ENCODE data around the gene MTRF1.

DNA sequence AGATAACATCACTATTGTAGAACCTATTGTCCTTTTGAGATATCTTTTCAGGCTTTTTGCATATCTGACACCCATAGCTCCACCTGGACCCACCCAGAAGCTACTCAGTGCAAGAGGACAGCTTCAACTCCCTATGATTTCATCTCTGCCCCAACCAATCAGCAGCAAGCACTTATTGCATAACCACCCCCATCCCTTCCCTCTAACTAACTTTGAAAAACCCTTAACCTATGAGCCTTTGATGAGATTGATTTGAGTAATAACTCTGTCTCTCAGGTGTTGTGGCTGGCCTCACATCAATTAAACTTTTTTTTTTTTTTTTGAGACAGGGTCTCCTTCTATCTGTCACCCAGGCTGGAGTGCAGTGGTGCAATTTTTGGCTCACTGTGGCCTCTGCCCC, 13.4 kb upstream of the MTRF1 start:
- TF ChIP-seq POLR2AphosphoS5 (IDR thresholded peaks at IDR 0.05; ENCODE audit: low read depth, low read length) = no peak
- TF ChIP-seq POLR2A (IDR thresholded peaks at IDR 0.05; ENCODE audit: low read depth, low read length) = no peak
- TF ChIP-seq TAF1 (IDR thresholded peaks at IDR 0.05; ENCODE audit: borderline replicate concordance, low read depth, low read length) = no peak

All from GM12892 (cell line).